ENCODE measurements around the gene OR9G1. TPM values are rescaled to one million over a fixed set of nuclear protein-coding genes. Genes with fewer than 3 reads are reported as not detected.

OR9G1 gene
- total and polyA plus RNA-seq, 4 experiments from 2014 or later: not detected

GRCh38 chr11:56700242-56700913 is 1.5 kb downstream of the OR9G1 start:
- intact Hi-C loops (cut with micrococcal nuclease): no loop called here
- POLR2A ChIA-PET (ENCODE audit: partially characterized antibody): no interaction called here
- Mint-ChIP-seq H3K27me3 (no peaks in the 10 kb centered on the region), H3K9me3 (peaks cover 0 to 10% (median 7%) of the 10 kb centered on the region in 8 donors), H3K4me1 (no peaks in the 10 kb centered on the region), H3K27ac (no peak overlapping the region), H3K4me3 (no peak overlapping the region), H3K36me3 (no peaks in the 10 kb centered on the region)
- CTCF ChIA-PET (ENCODE audit: partially characterized antibody): no interaction called here
- Histone ChIP-seq H3K36me3 (ENCODE audit: insufficient read depth, low read length) (no peaks in the 10 kb centered on the region), H3K27ac (ENCODE audit: low read depth, low read length) (no peak overlapping the region), H3K27me3 (ENCODE audit: insufficient read depth, low read length) (no peaks in the 10 kb centered on the region), H3K4me1 (ENCODE audit: insufficient read depth, low read length) (no peaks in the 10 kb centered on the region), H3K4me3 (ENCODE audit: low read length in 2 of 2) (no peak overlapping the region), H3K9me3 (ENCODE audit: control insufficient read depth in 1 of 2, low read length in 2 of 2) (no peaks in the 10 kb centered on the region)
- DNase-seq: no peak

GRCh38 chr11:56700914-56701485 is 2.1 kb downstream of the OR9G1 start:
- H3K27me3 ChIP-seq (ENCODE audit: insufficient read depth, low read length): no peaks in the 10 kb centered on the region
- CTCF ChIA-PET (ENCODE audit: partially characterized antibody): no interaction called here
- no peaks in the 10 kb centered on the region for H3K27me3 Mint-ChIP-seq
- H3K4me3 ChIP-seq (ENCODE audit: low read length in 2 of 2): no peak overlapping the region
- H3K9me3 Mint-ChIP-seq: peaks cover 0 to 13% (median 9%) of the 10 kb centered on the region in 8 donors
- H3K27ac ChIP-seq (ENCODE audit: low read depth, low read length): no peak overlapping the region
- no peak for DNase-seq
- no peaks in the 10 kb centered on the region for H3K9me3 ChIP-seq (ENCODE audit: control insufficient read depth in 1 of 2, low read length in 2 of 2)
- H3K4me1 ChIP-seq (ENCODE audit: insufficient read depth, low read length): no peaks in the 10 kb centered on the region
- no peaks in the 10 kb centered on the region for H3K4me1 Mint-ChIP-seq
- no peaks in the 10 kb centered on the region for H3K36me3 Mint-ChIP-seq
- H3K27ac Mint-ChIP-seq: peak overlapping the region in 1 of 7 donors; percentile 4
- no peak overlapping the region for H3K4me3 Mint-ChIP-seq
- intact Hi-C loops (cut with micrococcal nuclease): no loop called here
- POLR2A ChIA-PET (ENCODE audit: partially characterized antibody): no interaction called here
- no peaks in the 10 kb centered on the region for H3K36me3 ChIP-seq (ENCODE audit: insufficient read depth, low read length)

- no peak overlapping the region for H3K4me3 Mint-ChIP-seq
- H3K4me1 ChIP-seq (ENCODE audit: insufficient read depth, low read length): no peaks in the 10 kb centered on the region
- H3K9me3 ChIP-seq (ENCODE audit: control insufficient read depth in 1 of 2, low read length in 2 of 2): no peaks in the 10 kb centered on the region
- H3K4me3 ChIP-seq (ENCODE audit: low read length in 2 of 2): no peak overlapping the region
- H3K36me3 Mint-ChIP-seq: no peaks in the 10 kb centered on the region
- ChIA-PET CTCF (ENCODE audit: partially characterized antibody) (no interaction called here), POLR2A (ENCODE audit: partially characterized antibody) (no interaction called here)
- H3K9me3 Mint-ChIP-seq: peaks cover 0 to 20% (median 13%) of the 10 kb centered on the region in 8 donors
- H3K27ac ChIP-seq (ENCODE audit: low read depth, low read length): no peak overlapping the region
- no peak for DNase-seq
- H3K4me1 Mint-ChIP-seq: no peaks in the 10 kb centered on the region
- no peaks in the 10 kb centered on the region for H3K27me3 Mint-ChIP-seq
- intact Hi-C loops (cut with micrococcal nuclease): no loop called here
- H3K36me3 ChIP-seq (ENCODE audit: insufficient read depth, low read length): no peaks in the 10 kb centered on the region
- no peak overlapping the region for H3K27ac Mint-ChIP-seq
- H3K27me3 ChIP-seq (ENCODE audit: insufficient read depth, low read length): no peaks in the 10 kb centered on the region
These were observed 7.0 kb downstream of the OR9G1 start for GRCh38 chr11:56705784-56706396.

- CTCF ChIA-PET (ENCODE audit: partially characterized antibody): no interaction called here
- H3K27ac ChIP-seq (ENCODE audit: low read depth, low read length): no peak overlapping the region
- H3K27me3 Mint-ChIP-seq: no peaks in the 10 kb centered on the region
- no peak overlapping the region for H3K4me3 ChIP-seq (ENCODE audit: low read length in 2 of 2)
- POLR2A ChIA-PET (ENCODE audit: partially characterized antibody): no interaction called here
- H3K9me3 Mint-ChIP-seq: peaks cover 0 to 26% (median 16%) of the 10 kb centered on the region in 8 donors
- no peaks in the 10 kb centered on the region for H3K4me1 ChIP-seq (ENCODE audit: insufficient read depth, low read length)
- H3K4me1 Mint-ChIP-seq: no peaks in the 10 kb centered on the region
- no peaks in the 10 kb centered on the region for H3K36me3 ChIP-seq (ENCODE audit: insufficient read depth, low read length)
- H3K27me3 ChIP-seq (ENCODE audit: insufficient read depth, low read length): no peaks in the 10 kb centered on the region
- intact Hi-C loops (cut with micrococcal nuclease): no loop called here
- no peaks in the 10 kb centered on the region for H3K36me3 Mint-ChIP-seq
- no peak for DNase-seq
- H3K4me3 Mint-ChIP-seq: no peak overlapping the region
- H3K9me3 ChIP-seq (ENCODE audit: control insufficient read depth in 1 of 2, low read length in 2 of 2): no peaks in the 10 kb centered on the region
- H3K27ac Mint-ChIP-seq: no peak overlapping the region
These were observed 7.6 kb downstream of the OR9G1 start for GRCh38 chr11:56706486-56706885.

- no peaks in the 10 kb centered on the region for H3K36me3 Mint-ChIP-seq
- H3K36me3 ChIP-seq (ENCODE audit: insufficient read depth, low read length): no peaks in the 10 kb centered on the region
- no peak overlapping the region for H3K27ac ChIP-seq (ENCODE audit: low read depth, low read length)
- no peaks in the 10 kb centered on the region for H3K4me1 ChIP-seq (ENCODE audit: insufficient read depth, low read length)
- H3K4me3 Mint-ChIP-seq: no peak overlapping the region
- intact Hi-C loops (cut with micrococcal nuclease): no loop called here
- POLR2A ChIA-PET (ENCODE audit: partially characterized antibody): no interaction called here
- no peak overlapping the region for H3K27ac Mint-ChIP-seq
- CTCF ChIA-PET (ENCODE audit: partially characterized antibody): no interaction called here
- peaks cover 2 to 33% (median 12%) of the 10 kb centered on the region in 8 donors for H3K9me3 Mint-ChIP-seq
- no peak for DNase-seq
- H3K27me3 ChIP-seq (ENCODE audit: insufficient read depth, low read length): no peaks in the 10 kb centered on the region
- no peaks in the 10 kb centered on the region for H3K9me3 ChIP-seq (ENCODE audit: control insufficient read depth in 1 of 2, low read length in 2 of 2)
- H3K4me3 ChIP-seq (ENCODE audit: low read length in 2 of 2): no peak overlapping the region
- H3K4me1 Mint-ChIP-seq: no peaks in the 10 kb centered on the region
- no peaks in the 10 kb centered on the region for H3K27me3 Mint-ChIP-seq
These were observed 15.3 kb downstream of the OR9G1 start for GRCh38 chr11:56714206-56714605.

- CTCF ChIA-PET (ENCODE audit: partially characterized antibody): no interaction called here
- Mint-ChIP-seq H3K27ac (no peak overlapping the region), H3K27me3 (no peaks in the 10 kb centered on the region), H3K4me1 (no peaks in the 10 kb centered on the region), H3K4me3 (no peak overlapping the region), H3K9me3 (peaks cover 2 to 38% (median 14%) of the 10 kb centered on the region in 8 donors), H3K36me3 (no peaks in the 10 kb centered on the region)
- Histone ChIP-seq H3K9me3 (ENCODE audit: control insufficient read depth in 1 of 2, low read length in 2 of 2) (no peaks in the 10 kb centered on the region), H3K27me3 (ENCODE audit: insufficient read depth, low read length) (no peaks in the 10 kb centered on the region), H3K4me3 (ENCODE audit: low read length in 2 of 2) (no peak overlapping the region), H3K36me3 (ENCODE audit: insufficient read depth, low read length) (no peaks in the 10 kb centered on the region), H3K4me1 (ENCODE audit: insufficient read depth, low read length) (no peaks in the 10 kb centered on the region), H3K27ac (ENCODE audit: low read depth, low read length) (no peak overlapping the region)
- intact Hi-C loops (cut with micrococcal nuclease): no loop called here
- POLR2A ChIA-PET (ENCODE audit: partially characterized antibody): no interaction called here
- DNase-seq: no peak
These were observed 17.5 kb downstream of the OR9G1 start for GRCh38 chr11:56716379-56716854.

- Mint-ChIP-seq H3K27ac (no peak overlapping the region), H3K27me3 (no peaks in the 10 kb centered on the region), H3K4me3 (no peak overlapping the region), H3K36me3 (no peaks in the 10 kb centered on the region), H3K4me1 (no peaks in the 10 kb centered on the region), H3K9me3 (peaks cover 2 to 29% (median 9%) of the 10 kb centered on the region in 8 donors)
- Histone ChIP-seq H3K4me3 (ENCODE audit: low read length in 2 of 2) (no peak overlapping the region), H3K9me3 (ENCODE audit: control insufficient read depth in 1 of 2, low read length in 2 of 2) (no peaks in the 10 kb centered on the region), H3K36me3 (ENCODE audit: insufficient read depth, low read length) (no peaks in the 10 kb centered on the region), H3K27me3 (ENCODE audit: insufficient read depth, low read length) (no peaks in the 10 kb centered on the region), H3K4me1 (ENCODE audit: insufficient read depth, low read length) (no peaks in the 10 kb centered on the region), H3K27ac (ENCODE audit: low read depth, low read length) (no peak overlapping the region)
- ChIA-PET POLR2A (ENCODE audit: partially characterized antibody) (no interaction called here), CTCF (ENCODE audit: partially characterized antibody) (no interaction called here)
- intact Hi-C loops (cut with micrococcal nuclease): no loop called here
- no peak for DNase-seq
These were observed 21.6 kb downstream of the OR9G1 start for GRCh38 chr11:56720513-56720912.

All from CD4-positive, alpha-beta memory T cell (primary cell).